HEK293 (cell line): ENCODE data around the gene FXYD1.

Experiments
- KLF16 ChIP-seq: fragments of 450-650 bp; formaldehyde crosslinking; IDR thresholded peaks from 2 replicates; pipeline ENCODE4 v1.5.1; 2017; ENCODE audit warnings: missing biosample characterization, missing genetic modification characterization
- TRIM28 ChIP-seq: IDR thresholded peaks from 2 replicates; pipeline ENCODE4 v1.6.1; 2011; ENCODE audit warnings: low read length, control low read depth, borderline replicate concordance
- ZBTB11 ChIP-seq: fragments of 450-650 bp; formaldehyde crosslinking; conservative IDR thresholded peaks from 2 replicates; pipeline ENCODE4 v1.5.1; 2016; ENCODE audit warnings: low read depth, missing biosample characterization, missing genetic modification characterization
- ZIC2 ChIP-seq: fragments of 450-650 bp; formaldehyde crosslinking; IDR thresholded peaks from 2 replicates; pipeline ENCODE4 v1.5.1; 2016; ENCODE audit warnings: missing biosample characterization, missing genetic modification characterization
- ZSCAN4 ChIP-seq: fragments of 450-650 bp; formaldehyde crosslinking; IDR thresholded peaks from 2 replicates; pipeline ENCODE4 v1.5.1; 2017; ENCODE audit warnings: missing biosample characterization, missing genetic modification characterization
- ZXDB ChIP-seq: fragments of 450-650 bp; formaldehyde crosslinking; IDR thresholded peaks from 2 replicates; pipeline ENCODE4 v1.5.1; 2016; ENCODE audit warnings: missing biosample characterization, missing genetic modification characterization

GRCh38 chr19:35106291-35106583 lies 32.4 kb upstream of the FXYD1 start:
- TF ChIP-seq ZSCAN4 (tag by site-specific recombination) (no peak), ZXDB (no peak), KLF16 (no peak), TRIM28 (no peak), ZIC2 (tag by site-specific recombination) (no peak), ZBTB11 (tag by site-specific recombination) (no peak)
